NCI-H82 (cell line): ENCODE measurements around the gene CYLD.

ENCODE experiments used
- DNase-seq: peaks from one replicate; lab custom pipeline; 2025; lab: John Stamatoyannopoulos, UW

Gene CYLD

DNA sequence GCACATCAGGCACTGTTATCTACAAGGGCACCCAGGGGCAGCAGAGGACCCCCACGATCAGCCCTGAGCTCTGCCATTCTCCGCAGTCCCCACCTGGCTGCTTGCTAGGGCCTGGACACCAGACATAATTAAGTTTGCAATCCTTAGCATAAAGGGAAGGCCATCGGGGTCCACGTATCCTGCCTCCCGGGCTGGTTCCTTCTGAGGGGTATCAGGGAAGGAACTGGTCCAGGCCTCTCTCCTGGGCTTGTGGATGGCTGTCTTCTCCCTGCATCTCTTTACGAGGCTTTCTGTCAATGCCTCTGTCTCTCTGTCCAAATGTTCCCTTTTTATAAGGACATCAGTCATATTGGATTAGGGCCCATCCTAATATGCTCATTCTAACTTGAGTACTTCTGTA is 77.8 kb downstream of the CYLD start:
- peak; percentile 21 for DNase-seq

DNA sequence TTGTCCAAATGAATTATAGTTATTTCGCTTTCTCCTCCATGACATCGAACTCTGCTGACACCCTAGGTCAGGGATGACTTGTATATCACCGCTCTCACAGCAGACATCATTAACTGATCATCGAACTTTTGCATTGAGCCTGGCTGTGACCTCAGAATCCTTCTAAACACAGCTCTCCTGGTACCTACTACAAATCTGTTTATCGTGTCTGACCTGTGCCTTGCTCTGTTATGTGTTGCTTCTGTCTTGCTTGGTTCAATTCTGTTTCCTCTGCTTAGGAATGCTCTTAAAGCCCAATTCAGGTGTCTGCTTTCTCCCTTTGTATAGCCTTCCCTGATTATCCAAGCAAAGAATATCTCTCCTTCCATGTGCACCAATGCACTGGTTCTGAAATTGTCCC is 78.3 kb downstream of the CYLD start:
- DNase-seq = no peak

GRCh38 chr16:50821586-50821985 is 79.7 kb downstream of the CYLD start:
- no peak for DNase-seq

- no peak for DNase-seq
Observed at GRCh38 chr16:50822671-50823070, 80.8 kb downstream of the CYLD start.

- peak; percentile 30 for DNase-seq
Observed at GRCh38 chr16:50826797-50827316, 85.0 kb downstream of the CYLD start.

DNA sequence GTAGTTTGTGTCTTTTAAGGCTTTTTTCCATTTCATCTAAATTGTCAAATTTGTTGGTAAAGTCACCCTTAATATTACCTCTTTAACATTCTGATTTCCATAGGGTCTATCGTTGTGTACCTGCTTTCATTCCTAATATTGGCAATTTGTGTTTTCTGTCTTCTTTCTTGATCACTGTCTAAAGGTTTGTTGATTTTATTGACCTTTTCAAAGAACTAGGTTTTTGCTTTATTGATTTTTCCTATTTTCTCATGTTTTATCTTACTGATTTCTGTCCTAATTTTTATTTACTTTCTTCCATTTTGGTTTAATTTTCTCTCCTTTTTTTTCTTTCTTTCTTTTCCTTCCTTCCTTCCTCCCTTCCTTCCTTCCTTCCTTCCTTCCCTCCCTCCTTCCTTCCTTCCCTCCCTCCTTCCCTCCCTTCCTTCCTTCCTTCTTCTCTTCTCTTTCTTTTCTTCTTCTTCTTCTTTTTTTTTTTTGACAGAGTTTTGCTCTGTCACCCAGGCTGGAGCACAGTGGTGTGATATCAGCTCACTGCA is 86.3 kb downstream of the CYLD start:
- DNase-seq = no peak

GRCh38 chr16:50830698-50831097 is 88.8 kb downstream of the CYLD start:
- DNase-seq = no peak

GRCh38 chr16:50831751-50832150 is 89.9 kb downstream of the CYLD start:
- DNase-seq = no peak

GRCh38 chr16:50833929-50834328 is 92.0 kb downstream of the CYLD start:
- no peak for DNase-seq

GRCh38 chr16:50834701-50835100 is 92.8 kb downstream of the CYLD start:
- DNase-seq = no peak

DNA sequence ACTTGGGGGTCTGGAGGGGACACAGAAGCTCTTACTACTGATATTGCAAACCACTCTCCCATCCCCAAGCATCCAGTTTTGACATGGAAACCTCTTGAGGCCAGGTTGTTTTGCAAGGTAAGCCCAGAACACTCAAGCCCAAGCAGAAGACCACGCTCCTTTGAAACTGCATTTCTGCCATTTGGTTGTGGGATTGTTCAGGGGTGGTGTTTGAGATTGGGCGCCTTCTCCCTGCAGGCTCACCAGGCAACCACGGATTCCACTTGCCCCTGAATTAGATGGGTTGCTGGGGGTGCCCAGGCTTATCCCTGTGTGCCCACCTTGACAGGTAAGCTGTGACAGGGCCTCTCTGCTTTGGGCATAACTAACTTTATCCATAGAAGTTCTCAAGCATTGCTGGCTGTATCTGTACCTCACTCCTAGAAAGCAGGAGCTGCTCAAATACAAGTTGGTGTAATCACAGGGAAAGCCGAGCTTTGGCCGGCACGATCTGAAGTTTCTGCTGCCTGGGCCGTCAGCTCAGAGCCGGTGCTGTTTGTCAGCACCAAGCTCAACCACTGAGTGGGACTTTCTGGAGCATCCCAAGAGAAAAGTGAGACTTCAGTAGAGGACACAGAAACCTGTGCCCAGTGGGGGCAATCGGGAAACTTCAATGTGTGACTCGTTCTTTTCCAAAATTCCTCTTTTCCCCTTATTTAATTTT is 93.6 kb downstream of the CYLD start:
- DNase-seq = no peak

DNA sequence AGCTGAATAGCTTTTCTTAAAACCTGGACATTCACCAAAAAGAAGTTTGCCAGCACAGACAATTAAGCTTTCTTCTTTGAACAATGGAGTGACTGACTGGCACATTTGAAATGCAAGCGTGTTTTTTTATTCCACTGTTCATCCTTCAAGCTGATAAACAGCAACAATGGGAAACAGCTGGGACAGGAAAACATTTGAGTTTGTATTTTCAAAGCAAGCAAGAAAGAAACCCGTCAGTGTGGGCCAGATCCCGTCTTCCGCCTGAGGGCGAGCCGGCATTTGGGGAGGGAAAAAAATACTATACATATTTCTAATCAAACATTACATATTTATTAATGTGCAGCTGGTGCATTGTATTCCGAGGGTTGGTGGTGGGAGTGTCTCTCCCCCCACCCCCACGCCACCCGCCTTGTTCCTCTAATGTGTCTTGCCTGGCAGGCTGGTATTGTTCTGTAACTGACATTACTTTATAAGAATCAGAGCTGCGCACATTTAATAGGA is 94.3 kb downstream of the CYLD start:
- DNase-seq = no peak

- DNase-seq = no peak
Observed at GRCh38 chr16:50837324-50837723, 95.4 kb downstream of the CYLD start.

GRCh38 chr16:50838165-50838564 is 96.3 kb downstream of the CYLD start:
- no peak for DNase-seq

DNA sequence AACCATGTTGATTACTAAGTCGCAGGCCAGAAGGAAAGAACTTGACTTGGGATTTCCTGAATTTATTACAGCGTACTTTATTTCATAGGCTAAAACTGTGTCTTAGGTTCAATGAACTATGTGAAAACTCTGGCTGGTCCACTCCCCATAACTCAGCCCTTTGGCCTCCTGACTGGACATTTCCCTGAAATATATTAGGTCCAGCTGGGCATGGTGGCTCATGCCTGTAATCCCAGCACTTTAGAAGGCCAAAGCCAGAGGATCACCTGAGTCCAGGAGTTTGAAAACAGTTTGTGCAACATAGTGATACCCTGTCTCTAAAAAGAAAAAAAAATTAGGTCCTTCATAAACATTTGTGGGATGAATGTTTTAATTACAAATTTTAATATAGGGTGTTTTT is 97.0 kb downstream of the CYLD start:
- DNase-seq = no peak

DNA sequence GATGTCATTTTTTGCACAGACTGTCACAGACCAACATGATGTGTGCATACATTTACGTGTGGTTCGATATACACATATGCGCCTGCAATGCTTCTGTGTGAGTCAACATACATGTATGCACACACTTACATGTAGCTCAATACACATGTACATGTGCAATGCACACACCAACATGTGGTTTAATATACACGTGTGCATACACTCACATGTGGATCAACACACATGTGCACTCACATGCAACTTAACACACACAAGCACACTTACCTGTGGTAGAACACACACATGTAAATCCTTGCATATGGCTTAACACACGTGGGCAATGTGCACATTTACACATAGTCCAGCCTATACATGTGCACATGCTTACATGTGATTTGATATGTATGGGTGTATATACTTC is 97.5 kb downstream of the CYLD start:
- no peak for DNase-seq

GRCh38 chr16:50839920-50840729 is 98.2 kb downstream of the CYLD start:
- no peak for DNase-seq

DNA sequence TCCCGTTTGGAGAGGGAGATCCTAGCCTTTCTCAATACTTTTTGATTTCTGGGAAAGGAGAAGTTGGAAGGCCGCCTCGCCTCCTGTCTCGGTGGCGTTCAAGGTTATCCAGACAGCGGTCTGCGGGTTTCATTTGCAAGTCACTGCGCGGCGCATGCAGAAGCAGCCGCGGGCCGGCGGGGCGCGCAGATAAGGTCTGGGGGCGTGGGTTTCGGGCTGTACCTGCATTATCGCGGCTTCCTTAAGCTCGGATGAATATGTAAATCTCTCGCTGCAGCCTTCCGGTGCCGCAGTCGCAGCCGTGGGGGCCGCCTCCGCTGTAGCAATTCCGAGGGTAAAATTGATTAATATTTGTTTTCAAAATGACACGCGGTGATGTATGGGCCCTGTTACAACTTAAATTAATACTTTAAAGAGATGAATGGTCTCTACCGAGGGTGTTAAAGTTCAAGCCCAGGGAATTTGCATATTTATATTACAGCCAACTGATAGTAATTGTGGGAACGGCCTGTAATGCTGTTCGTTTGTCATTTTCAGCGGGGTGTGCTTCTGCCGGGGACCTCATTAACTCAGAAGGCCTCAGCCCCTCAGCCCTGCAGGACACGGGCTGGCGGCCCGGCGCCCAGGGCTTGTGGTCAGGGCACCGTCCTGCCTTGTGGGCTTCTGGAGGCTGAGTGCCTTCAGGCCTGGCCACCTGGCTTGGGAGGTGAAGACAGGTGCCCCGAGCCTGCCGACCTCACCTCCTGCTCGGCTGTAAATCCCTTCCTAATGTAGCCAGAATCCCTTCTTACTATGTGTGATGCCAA is 99.4 kb downstream of the CYLD start:
- DNase-seq = no peak

DNA sequence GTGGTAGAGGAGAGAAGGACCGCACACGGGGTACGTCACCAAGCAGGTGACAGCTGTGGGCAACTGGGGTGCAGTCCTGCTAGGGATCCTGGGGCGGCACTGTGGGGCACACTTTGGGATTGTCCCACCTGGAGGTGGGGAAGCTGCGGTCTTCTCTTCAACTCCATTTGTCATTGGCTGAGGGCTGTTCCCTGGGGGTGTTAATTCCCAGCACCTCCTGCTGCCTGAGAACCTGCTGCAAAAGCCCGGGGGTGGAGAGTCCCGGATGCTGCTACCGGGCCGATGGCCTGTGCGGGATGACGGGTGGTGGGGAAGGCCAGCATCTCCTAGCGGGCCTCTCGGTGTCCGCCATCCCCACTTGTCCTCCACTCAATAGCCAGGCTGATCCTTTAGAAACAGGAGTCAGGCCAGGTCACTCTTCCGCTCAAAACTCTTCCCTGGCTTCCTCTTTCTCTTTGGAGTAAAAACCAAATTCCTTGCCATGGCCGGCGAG is 100.2 kb downstream of the CYLD start:
- DNase-seq = no peak

DNA sequence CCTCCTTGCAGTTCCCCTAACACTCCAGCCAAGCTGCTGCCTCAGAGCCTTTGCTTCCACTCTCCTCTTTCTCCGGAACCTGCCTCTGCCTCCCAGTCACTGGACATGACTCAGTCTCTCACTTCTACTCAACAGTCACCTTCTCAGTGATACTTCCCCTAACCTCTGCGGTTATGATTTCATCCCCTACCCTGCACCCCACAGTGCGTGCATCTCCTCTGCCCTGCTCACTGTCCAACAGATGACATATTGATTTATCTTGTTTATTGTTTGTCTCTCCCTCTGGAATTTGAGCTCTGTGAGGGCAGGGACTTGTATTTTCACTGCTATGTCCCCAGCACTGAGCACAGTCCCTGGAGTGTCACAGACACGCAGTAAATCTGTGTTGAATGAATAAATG is 100.7 kb downstream of the CYLD start:
- DNase-seq = no peak

- DNase-seq = no peak
Observed at GRCh38 chr16:50844840-50845239, 103.0 kb downstream of the CYLD start.

DNA sequence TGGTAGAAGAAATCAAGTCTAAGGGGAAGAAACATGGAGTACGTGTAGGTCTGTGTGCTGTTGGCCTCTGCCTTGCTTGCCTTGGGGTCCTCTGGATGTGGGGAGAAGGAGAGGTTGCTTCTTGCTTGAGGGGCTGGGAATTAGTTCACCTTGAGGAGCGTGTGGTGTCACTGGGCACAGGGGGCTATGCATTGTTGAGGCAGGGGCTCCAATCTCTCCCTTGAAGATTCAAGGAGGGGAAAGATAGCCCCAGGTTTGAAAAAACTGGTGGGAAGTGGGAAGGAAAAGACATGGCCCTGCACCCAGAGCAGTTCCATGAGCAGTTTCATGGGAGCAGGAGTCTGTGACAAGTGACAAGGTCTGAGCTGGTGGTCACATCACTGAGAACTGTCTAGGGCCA is 103.4 kb downstream of the CYLD start:
- DNase-seq = no peak
